ENCODE data around the gene SEC14L2.

Gene SEC14L2

DNA sequence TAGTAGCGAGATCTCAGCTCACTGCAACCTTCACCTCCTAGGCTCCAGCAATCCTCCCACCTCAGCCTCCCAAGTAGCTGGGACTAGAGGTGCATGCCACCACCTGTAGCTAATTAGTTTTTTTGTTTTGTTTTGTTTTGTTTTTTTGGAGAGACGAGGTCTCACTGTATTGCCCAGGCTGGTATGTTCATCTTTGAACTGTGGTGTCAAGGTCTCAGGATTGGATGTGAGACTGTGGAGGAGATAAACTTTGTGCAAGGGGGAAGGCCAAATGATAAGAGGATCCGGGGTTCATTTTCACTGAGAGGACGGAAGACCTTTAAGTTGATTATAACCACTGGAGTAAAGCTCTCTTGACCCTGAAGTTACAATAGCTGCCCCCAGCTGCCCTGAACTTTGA lies 8.9 kb downstream of the SEC14L2 start:
- DNase-seq (ENCODE audit: low read depth): no peak

DNA sequence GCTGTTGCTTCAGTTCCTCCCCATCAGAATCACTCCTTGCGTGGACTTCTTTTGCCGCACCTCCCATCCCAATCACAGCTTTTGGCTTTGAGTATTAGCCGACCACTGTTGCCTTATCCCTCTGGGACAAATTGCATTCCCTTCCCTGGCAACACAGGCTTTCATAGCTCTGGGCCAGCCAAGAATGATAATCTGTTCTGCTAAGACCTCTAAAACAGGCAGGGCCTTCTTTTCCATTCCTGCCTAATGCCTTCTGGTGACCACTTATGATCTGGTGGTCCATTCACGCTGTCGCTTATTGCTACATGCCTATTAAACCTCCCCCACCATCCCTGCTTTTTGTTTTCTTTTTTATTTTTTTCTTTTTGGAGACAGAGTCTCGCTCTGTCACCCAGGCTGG lies 9.6 kb downstream of the SEC14L2 start:
- no peak for DNase-seq (ENCODE audit: low read depth)

DNA sequence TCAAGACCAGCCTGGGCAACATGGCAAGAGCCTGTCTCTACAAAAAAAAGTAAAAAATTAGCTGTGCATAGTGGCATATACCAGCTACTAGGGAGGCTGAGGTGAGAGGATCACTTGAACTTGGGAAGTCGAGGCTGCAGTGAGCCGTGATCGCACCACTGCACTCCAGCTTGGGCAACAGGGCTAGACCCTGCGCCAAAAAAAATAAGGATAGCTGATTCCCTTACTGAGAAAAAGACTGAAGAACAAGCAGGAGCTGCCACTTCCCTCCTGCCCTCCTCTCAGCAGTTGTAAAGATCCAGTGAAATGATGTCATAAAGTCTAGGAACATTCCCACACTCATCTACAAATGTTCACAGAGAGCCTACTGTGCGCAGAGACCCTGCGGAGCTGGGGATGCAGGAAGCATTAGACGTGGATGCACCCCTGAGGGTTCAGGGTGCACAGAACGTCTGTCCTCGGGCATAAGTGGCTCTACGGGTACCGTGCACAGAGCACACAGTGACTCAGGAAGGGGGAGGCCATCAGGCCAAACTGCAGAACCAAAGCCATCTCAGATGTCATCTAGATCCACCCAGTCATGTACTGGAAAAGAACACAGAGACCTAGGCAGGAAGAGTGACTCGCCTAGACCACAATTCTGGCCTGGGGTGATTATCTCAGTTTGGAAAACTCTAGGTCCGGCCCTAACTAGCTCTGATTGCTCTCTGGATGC lies 11.7 kb downstream of the SEC14L2 start:
- DNase-seq (ENCODE audit: low read depth): no peak

DNA sequence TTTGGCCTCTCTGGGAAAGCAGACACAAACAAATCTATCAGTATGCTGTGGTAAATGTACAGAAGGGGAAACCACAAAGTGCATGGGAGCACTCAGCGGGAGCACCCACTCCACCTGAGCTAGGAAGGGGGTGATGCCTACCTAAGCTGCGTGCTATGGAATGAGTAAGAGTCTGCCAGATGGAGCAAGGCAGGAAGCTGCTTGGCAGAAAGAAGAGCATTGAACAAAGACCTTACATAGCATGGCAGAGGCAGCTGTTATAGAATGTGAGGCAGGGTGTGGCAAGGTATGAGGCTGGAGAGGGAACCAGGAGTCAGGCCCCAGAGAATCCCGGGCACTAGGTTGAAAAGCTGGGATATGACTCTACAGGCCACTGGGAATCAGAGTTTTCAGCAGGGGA lies 15.0 kb downstream of the SEC14L2 start:
- DNase-seq (ENCODE audit: low read depth): no peak

DNA sequence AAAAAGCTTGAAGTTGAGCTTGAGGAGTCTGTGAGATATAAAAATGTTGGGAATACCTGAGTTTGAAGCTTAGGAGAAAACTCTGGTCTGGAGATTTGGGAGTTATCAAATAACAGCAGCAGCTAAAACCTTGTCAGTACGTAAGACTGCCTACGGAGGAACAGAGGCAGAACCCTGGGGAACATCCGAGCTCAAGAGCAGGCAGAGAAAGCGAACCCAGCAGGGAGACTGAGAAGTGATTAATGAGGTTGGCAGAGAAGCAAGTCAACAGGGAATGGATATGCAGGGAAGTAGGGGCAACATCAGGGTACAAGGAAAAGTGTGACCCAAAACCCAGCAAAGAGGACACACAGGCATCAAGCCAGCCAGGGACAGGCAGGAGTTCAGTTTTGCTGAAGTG lies 16.2 kb downstream of the SEC14L2 start:
- no peak for DNase-seq (ENCODE audit: low read depth)

DNA sequence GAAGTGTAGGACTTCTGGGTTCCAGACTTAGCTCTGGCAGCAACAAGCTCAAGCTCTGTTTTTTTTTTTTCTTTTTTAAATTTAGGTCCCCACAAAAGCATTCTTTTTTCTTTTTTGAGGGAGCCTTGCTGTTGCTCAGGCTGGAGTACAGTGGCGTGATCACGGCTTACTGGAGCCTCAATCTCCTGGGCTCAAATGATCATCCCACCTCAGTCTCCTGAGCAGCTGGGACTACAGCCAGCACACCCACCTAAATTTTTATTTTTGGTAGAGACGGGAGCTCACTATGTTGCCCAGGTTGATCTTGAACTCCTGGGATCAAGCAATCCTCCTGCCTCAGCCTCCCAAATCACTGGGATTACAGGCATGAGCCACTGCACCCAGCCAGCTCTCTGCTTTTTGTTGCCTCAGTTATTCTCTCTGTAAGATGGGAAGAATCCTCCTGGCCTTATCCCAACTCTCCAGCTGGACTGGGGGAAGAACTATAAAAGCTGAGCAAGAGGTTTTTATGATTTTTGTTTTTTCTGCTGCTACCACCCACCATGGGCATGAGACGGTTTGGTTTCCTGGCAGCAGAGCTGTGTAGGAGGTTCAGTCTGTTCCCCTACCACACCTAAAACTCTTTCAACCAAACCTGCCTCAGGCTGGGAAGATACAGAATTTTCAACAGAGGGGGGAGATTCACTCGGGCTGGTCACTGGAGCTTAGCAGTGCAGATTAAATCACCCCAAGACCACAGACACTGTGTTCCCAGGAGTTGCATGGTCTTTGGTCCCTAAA lies 17.1 kb downstream of the SEC14L2 start:
- no peak for DNase-seq (ENCODE audit: low read depth)

DNA sequence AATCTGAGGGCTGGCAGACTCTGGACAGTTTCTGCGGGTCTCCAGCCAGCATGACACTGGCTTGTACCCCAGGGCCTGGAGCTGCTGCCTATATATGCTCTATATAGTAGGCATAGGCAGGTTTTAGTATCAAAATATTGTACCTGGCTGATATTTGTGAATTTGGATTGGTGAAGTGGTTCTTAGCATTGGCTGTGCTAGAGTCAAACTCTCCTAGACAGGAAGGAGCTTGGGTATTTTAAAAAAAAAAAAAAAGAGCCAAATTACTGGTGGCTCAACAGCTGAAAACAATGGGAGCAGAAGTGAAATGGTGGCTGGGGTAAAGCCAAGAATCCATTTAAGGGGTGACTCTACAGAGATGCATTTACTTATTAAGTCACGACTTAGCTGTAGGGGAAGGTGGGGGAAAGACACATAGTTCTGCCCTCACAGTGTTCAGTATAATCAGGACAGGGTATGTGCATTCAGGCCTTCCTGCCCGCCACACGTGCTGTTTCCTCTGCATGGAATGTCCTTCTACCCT lies 17.8 kb downstream of the SEC14L2 start:
- no peak for DNase-seq (ENCODE audit: low read depth)

DNA sequence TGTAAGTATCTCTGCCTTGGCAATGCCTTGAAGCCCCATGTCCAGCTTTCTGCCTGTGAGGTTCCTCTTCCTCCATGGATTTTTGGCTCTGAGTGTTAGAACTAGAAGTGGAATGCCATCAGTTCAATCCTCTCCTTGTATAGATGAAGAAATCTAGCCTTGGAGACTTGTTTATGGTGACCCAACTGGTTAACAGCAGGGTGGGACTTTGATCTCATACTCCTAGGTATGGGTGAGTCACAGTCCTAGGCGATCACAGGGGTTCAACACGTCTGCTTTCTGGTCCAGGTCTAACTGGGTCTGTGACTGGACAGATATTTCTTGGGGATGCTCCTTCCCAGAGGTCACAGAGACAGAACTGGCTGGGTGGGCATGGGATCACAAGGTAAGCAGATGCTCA lies 19.6 kb downstream of the SEC14L2 start:
- DNase-seq (ENCODE audit: low read depth): no peak

DNA sequence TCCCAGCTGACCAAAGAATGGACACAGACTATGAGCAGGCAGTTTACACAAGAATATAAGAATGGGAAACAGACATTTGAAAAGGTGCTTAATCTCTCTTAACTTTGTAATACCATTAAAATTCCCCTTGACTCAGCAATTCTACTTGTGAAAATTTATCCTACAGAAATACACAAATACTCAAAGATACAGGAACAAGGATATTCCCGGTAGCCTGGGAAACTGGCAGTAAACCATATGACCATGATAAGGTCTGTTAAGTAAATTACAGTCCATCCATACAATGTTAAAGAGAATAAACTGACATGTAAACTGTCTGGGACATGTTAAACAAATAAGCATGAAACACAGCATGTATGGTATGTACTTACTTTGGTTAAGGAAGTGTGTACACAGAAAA lies 20.0 kb downstream of the SEC14L2 start:
- no peak for DNase-seq (ENCODE audit: low read depth)

DNA sequence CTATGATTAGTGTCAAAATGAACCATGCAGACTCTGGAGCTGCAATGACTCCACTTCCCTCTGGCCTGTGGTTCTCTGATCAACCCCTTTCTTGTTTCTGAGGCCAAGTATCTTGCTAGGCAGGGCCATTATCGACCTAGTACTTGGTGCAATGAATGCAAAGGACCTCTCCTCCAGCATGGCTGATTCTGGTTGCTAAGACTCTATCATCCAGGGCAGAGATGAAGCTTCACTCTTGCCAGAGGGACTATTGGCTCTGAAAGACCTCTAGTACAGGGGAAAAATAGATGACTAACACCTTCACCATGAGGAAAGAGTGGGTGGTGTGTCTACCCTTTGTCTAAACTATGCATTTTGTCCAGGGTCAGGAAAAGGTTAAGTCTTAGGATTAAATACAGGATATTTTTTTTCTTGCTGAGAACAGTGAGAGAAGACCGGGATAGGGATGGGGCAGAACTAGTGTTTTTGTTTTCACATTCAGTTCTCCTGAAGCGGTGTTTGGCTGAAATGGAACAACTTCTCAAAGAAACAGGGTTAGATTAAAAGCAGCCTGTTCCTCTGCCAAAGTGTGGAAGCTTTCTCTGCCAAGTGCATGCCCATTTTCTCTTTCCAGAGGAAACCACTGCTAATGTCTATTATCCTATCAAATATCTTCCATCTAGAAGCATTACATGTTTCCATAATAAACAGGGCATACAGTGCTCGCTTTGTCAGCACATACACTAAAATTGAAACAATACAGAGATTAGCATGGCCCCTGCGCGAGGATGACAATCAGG lies 23.7 kb downstream of the SEC14L2 start:
- DNase-seq (ENCODE audit: low read depth): no peak

DNA sequence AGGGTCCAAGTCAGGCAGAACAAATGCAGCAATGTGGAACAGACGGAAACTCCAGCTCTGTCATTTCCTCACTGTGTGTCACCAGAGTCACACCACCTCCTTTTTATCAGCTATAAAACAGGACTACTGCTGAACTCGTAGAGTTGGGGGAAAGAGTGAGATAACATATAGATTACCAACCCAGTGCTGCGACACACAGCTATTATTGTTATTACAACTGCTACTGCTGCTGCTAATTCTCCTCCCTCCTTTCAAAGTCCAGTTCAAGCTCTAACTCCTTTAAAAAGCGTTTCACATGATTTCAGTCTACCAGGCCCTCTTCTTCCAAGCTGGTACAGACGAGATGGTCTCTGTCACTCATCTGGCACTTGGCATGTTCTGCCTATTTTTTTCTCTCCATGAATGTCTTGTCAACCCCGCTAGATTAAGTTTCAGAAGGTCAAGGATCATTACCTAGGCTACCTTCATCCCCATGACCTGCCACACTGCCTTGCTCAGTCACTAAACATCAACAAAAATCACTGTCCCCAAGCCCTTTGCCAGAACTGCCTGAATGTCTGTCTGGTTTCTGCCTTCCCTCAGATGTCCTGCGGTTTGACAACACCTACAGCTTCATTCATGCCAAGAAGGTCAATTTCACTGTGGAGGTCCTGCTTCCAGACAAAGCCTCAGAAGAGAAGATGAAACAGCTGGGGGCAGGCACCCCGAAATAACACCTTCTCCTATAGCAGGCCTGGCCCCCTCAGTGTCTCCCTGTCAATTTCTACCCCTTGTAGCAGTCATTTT lies 25.1 kb downstream of the SEC14L2 start:
- no peak for DNase-seq (ENCODE audit: low read depth)

DNA sequence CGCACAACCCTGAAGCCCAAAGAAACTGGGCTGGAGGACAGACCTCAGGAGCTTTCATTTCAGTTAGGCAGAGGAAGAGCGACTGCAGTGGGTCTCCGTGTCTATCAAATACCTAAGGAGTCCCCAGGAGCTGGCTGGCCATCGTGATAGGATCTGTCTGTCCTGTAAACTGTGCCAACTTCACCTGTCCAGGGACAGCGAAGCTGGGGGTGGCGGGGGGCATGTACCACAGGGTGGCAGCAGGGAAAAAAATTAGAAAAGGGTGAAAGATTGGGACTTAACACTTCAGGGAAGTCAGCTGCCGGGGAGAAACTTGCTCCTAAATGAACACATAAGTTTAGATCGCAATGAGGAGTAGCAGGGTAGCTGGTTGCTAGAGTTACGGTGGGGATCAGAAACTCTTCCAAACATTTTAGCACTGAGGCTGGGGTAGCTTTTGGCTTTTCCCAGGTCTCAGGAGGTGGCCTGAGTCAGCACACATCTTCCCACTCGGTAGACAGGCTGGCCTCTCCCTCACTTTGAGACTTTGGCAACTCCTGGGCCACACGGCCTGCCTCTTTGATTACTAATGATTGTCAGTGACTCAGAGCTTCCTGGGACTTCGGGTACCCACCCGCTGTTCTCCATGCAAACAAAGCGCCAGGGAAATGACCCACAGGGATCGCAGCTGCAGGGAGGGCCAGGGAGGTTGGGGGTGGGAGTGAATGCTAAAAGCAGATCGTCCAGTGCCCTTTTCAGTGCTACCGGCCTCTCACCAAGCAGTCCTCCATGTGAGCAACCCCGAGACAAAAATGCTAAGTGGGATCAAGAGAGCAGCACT lies 25.9 kb downstream of the SEC14L2 start:
- no peak for DNase-seq (ENCODE audit: low read depth)

DNA sequence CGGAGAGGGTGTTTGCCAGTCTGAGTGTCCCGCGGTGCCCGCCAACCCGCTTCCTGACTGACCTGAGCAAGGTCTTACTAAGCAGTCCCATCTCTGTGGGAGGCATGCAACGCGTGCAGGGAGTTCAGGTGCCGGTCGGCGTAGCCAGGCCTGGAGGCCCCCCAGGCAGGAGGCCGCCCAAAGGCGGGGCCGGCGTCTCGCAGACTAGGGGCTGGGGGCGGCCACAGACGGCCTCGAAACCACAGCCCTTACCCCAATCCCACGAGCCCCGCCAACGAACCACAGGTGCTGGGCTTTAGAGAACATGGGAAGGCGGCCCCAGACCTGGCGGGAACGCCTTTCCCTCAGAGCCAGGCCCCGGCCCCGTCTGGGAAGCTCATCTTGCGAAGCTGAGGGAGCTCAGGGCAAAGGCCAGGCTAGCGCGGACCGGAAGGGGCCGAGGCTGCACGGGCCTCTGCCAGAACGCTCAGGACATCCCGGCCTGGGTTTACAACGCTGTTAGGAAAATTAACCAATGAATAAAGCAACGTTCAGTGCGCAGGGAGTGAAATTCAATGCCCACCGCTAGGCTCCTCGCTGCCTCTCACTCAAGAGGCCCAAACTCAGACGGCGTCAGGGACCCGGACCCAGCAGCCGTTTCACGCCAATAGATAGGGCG lies 26.6 kb downstream of the SEC14L2 start:
- DNase-seq (ENCODE audit: low read depth): no peak

DNA sequence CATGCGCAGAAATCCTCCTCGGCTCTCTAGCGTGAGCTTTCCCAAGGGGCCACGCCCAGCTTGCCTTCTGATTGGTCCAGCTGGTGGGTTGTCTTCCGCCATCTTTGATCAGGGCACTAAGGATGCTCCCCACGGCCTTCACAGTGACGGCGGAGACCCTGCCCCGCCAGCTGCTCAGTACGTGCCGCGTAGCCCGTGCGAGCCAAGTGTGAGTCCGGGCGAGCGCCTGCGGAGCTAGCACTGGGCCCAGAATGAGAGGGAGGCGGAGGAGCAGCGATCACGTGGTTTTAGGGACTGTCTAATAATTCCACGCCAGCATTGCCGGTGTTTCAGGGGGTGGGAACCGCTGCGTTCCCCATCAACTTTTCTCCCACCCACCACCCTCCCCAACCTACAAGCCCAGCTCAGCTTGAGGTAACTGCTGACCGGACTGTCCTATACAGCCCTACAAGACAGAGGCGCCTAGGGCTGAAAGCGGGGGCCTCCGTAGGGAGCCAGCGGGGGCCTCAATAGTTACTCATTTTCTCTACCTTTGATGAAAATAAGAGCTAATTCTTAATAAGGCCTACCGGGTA lies 27.2 kb downstream of the SEC14L2 start:
- DNase-seq (ENCODE audit: low read depth): peak; percentile 94

DNA sequence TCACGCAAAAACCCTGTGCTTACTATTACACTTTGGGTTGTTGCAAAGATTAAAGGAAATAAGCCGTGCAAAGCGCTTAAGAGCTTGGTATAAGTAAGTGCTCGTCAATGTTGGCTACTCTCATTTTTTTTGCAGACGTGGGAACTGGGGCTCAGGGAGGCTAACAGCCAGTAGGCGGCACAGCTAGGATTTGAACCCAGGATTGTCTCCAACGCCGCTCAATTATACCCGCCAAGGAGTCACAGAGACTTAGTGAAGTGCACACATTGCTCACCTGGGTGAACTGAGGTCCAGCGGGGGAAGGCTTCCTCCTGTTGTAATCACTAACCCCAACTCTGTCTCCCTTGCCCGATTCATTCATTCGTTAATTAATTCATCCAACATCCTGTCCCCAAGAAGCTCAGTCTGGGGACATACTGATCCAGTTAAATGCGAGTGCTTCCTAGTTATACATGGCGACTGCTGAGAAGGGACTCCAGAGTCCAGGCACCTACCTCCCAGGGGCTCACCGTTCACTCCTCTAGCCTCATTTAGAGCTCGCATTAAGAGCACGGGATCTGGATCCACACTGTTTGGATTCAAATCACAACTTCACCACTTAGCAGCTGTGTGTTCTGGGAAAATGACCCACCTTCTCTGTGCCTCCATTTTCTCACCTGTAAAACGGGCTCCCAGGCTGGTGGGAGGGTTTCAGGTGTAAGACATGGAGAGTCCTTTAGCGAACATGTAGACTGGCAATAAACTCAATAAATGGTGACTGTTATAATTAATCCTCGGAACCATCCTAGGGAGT lies 27.9 kb downstream of the SEC14L2 start:
- DNase-seq (ENCODE audit: low read depth): no peak

DNA sequence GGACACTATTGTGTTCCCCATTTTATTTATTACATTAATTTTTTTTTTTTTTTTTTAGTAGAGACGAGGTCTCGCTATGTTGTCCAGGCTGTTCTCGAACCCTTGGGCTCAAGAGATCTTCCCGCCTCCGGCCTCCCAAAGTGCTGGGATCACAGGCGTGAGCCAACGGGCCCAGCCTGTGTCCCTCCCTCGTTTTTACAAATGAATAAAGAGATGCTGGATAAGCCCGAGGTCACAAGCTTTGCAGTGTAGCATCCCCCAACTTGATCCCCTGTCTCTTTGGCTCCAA lies 28.5 kb downstream of the SEC14L2 start:
- DNase-seq (ENCODE audit: low read depth): no peak

DNA sequence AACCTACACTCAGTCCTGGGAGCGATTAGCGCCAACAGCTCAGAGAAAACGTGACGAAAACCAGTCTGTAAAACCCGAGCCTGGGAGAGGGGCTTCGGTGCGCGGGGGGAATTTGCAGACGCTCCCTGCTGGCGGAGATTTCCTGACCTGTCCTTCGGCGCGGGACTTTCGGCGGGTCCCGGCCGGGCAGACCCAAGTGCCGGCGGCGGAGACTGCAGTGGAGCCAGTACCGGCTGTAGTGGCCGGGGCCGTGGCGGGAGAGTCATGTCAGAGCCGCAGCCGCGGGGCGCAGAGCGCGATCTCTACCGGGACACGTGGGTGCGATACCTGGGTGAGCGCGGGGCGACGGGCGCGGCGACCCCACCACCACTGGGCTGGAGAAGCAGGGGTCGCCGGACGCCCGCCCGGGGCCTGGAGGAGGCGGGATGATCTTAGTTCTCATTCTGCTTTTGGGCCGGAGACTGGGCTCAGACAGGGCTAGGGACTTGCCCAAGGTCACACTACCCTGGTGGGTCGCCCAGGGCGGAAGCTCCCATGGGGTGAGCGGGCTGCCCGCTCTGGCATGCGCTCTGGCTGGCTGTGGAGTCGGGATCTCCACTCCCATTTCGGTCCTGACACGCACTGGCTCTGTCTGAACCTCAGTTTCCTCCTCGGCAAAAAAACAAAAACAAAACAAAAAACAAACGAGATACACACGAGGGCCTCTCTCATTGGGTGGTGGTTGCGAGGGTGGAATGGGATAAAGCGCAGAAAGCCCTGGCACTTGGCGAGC lies 29.0 kb downstream of the SEC14L2 start, which contains the start of gene MTFP1:
TSS of gene MTFP1 (plus strand) at position 153 of the 772 bp plus-strand sequence. CDS start at position 265, 112 bp downstream.
- DNase-seq (ENCODE audit: low read depth): peak; percentile 43

Measured in stimulated activated CD8-positive, alpha-beta memory T cell treated with anti-CD3 and anti-CD28 coated beads, Interleukin-12 subunit alpha, Interleukin-12 subunit beta, amount 100 ng/mL, for 4 hours (primary cell).